ACHN (cell line): ENCODE data around the gene MON1B.
A peak's percentile ranks its signal among the peaks of the same experiment; 100 is the strongest.
"Not testable (repeated sequence)": the region's sequence is repeated elsewhere in the genome, so short reads cannot be mapped to it uniquely, and the experiment has no call there.

Experiments used
- DNase-seq: peaks from one replicate; pipeline ENCODE4 v3.0.0-alpha.2; 2015
- in situ Hi-C: cut with HindIII; loops from 2 replicates; pipeline ENCODE4 v1.10.0; 2017; ENCODE audit warnings: low sequenced_read_pairs, low pct_ligation_motif_present, low pct_unique_long_range_greater_than_20kb

MON1B gene

GRCh38 chr16:77190478-77191258 is at the start of gene MON1B:
MON1B (plus strand) TSS chr16:77191190; CDS start chr16:77191486, 296 bp downstream.
- DNase-seq = peak; percentile 99
- in situ Hi-C loops = no loop called here

- in situ Hi-C loops = no loop called here
- no peak for DNase-seq
Measured at GRCh38 chr16:77143364-77143763, 47.6 kb upstream of the MON1B start.

GRCh38 chr16:77148121-77148520 is 42.9 kb upstream of the MON1B start:
- no peak for DNase-seq
- in situ Hi-C loops = no loop called here

GRCh38 chr16:77157346-77158058 is 33.5 kb upstream of the MON1B start:
- no peak for DNase-seq
- in situ Hi-C loops = no loop called here

GRCh38 chr16:77158293-77158692 is 32.7 kb upstream of the MON1B start:
- in situ Hi-C loops = no loop called here
- DNase-seq = no peak

- in situ Hi-C loops = no loop called here
- DNase-seq = no peak
Measured at GRCh38 chr16:77165006-77165405, 26.0 kb upstream of the MON1B start.

GRCh38 chr16:77165536-77166236 is 25.3 kb upstream of the MON1B start:
- DNase-seq = not testable (repeated sequence)

GRCh38 chr16:77166726-77167125 is 24.3 kb upstream of the MON1B start:
- in situ Hi-C loops = no loop called here
- DNase-seq = no peak

More at GRCh38 chr16:77165536-77166236, 25.3 kb upstream of the MON1B start:
- in situ Hi-C loops = not testable (repeated sequence)

- in situ Hi-C loops = no loop called here
- no peak for DNase-seq
Measured at GRCh38 chr16:77168901-77169300, 22.1 kb upstream of the MON1B start.

GRCh38 chr16:77169650-77170236 is 21.2 kb upstream of the MON1B start:
- peak; percentile 69 for DNase-seq

GRCh38 chr16:77170805-77171204 is 20.2 kb upstream of the MON1B start:
- no peak for DNase-seq
- in situ Hi-C loops = no loop called here

More at GRCh38 chr16:77169650-77170236, 21.2 kb upstream of the MON1B start:
- in situ Hi-C loops = no loop called here

- DNase-seq = peak; percentile 76
- in situ Hi-C loops = no loop called here
Measured at GRCh38 chr16:77171745-77172635, 19.0 kb upstream of the MON1B start.

- in situ Hi-C loops = no loop called here
- DNase-seq = no peak
Measured at GRCh38 chr16:77172951-77173350, 18.0 kb upstream of the MON1B start.

- no peak for DNase-seq
- in situ Hi-C loops = no loop called here
Measured at GRCh38 chr16:77183137-77183536, 7.9 kb upstream of the MON1B start.

- in situ Hi-C loops = not testable (repeated sequence)
Measured at GRCh38 chr16:77186298-77186697, 4.7 kb upstream of the MON1B start.

GRCh38 chr16:77190190-77190477 is 856 bp upstream of the MON1B start:
- in situ Hi-C loops = no loop called here
- DNase-seq = no peak

More at GRCh38 chr16:77186298-77186697, 4.7 kb upstream of the MON1B start:
- not testable (repeated sequence) for DNase-seq

GRCh38 chr16:77191259-77191969 is 424 bp downstream of the MON1B start:
- peak; percentile 39 for DNase-seq

More at GRCh38 chr16:77191259-77191969, 424 bp downstream of the MON1B start:
- in situ Hi-C loops = no loop called here
